ENCODE measurements around the gene DNAH11.

DNA sequence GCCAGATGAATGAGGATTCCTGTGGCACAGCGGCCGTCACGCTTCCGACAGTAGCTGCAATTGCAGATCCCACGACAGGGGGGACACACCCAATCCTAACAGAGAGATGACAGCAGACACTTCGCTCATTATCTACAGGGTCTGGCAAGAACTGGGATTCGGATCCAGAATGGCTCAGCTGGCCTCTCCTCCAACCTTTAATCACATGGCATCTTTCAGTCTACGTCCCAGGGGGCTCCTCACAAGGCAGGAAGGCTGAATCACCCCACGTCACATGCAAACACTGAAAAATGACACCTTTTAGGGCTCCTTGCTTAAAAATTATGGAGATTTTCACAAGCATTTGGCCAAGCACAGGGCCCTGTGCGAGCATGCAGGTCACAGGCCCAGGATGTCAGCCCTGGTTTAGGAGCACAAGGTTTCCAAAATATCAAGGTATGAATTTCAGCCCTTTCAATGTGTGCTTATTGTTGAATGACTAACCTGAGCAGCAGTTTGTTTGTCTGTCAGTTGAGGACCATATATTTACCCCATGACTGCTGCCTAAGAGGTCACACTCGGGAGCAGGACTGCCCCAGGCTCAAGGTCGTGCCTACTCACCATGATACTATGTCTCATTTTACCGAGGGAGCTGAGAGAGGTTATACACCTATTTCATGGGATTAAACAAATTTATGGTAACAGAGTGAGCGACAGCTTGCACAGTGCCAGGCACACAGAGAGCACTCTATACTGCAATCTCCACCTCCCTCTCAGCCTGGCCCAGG is 360.4 kb downstream of the DNAH11 start:
- TF ChIP-seq, protein P1, sequence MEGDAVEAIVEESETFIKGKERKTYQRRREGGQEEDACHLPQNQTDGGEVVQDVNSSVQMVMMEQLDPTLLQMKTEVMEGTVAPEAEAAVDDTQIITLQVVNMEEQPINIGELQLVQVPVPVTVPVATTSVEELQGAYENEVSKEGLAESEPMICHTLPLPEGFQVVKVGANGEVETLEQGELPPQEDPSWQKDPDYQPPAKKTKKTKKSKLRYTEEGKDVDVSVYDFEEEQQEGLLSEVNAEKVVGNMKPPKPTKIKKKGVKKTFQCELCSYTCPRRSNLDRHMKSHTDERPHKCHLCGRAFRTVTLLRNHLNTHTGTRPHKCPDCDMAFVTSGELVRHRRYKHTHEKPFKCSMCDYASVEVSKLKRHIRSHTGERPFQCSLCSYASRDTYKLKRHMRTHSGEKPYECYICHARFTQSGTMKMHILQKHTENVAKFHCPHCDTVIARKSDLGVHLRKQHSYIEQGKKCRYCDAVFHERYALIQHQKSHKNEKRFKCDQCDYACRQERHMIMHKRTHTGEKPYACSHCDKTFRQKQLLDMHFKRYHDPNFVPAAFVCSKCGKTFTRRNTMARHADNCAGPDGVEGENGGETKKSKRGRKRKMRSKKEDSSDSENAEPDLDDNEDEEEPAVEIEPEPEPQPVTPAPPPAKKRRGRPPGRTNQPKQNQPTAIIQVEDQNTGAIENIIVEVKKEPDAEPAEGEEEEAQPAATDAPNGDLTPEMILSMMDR (IDR thresholded peaks at IDR 0.05 in 4 of 5, conservative IDR thresholded peaks at IDR 0.05 in 1 of 5): no peak
- TF ChIP-seq POLR2A (IDR thresholded peaks at IDR 0.05): no peak
